Endothelial cell of umbilical vein (primary cell): Measurements from ENCODE around the gene ANKRD34A. TPM values are rescaled to one million over a fixed set of nuclear protein-coding genes. Genes with fewer than 3 reads are reported as not detected.

ENCODE experiments used
- BruUV-seq: library from RNA; stranded (reverse); fragments of 400-500 nt; replicated peaks from 2 replicates; lab custom pipeline; 2021; lab: Mats Ljungman, UMichigan
- CTCF ChIA-PET: fragments of 300-600, 350-600 bp; sonication (Branson Sonifier 250); formaldehyde crosslinking; loops from one replicate; lab custom pipeline; 2021; ENCODE audit warnings: antibody characterized with exemption, inconsistent platforms; lab: Charles Lee
- POLR2A ChIA-PET: fragments of 300-600, 350-600 bp; sonication (Branson Sonifier 250); formaldehyde crosslinking; loops from one replicate; lab custom pipeline; 2021; ENCODE audit warnings: antibody characterized with exemption, inconsistent platforms; lab: Charles Lee
- DNase-seq: peaks from one replicate; pipeline ENCODE4 v3.0.0-alpha.2; 2011; ENCODE audit warnings: low read depth, low spot score
- FAIRE-seq: peaks from 2 replicates; lab custom pipeline; 2011; peaks lifted over from hg19 to GRCh38; lab: Jason Lieb, UNC
- H2AFZ ChIP-seq: 2 replicates; pipeline ENCODE4 v1.6.0; 2012; ENCODE audit warnings: low read depth, low read length, control low read depth, inconsistent platforms
- H3K27ac ChIP-seq: 2 replicates; pipeline ENCODE4 v1.5.1; 2011; ENCODE audit warnings: low read depth, mild to moderate bottlenecking, control low read depth, low read length, moderate library complexity; ENCODE audit not compliant: insufficient read depth
- H3K27me3 ChIP-seq, 2 experiments: 2 replicates each; pipeline versions ENCODE4 v1.6.0 to v1.6.1; 2011; ENCODE audit warnings: low read length in 2 of 2, mixed read lengths in 1 of 2; ENCODE audit not compliant: control insufficient read depth in 2 of 2, insufficient read depth in 2 of 2
- H3K36me3 ChIP-seq, 2 experiments: 2 replicates in 1 of 2; 3 replicates in 1 of 2; pipeline ENCODE4 v1.5.1; 2011; ENCODE audit warnings: low read length in 2 of 2, mild to moderate bottlenecking in 1 of 2, moderate library complexity in 1 of 2; ENCODE audit not compliant: control insufficient read depth in 2 of 2, insufficient read depth in 2 of 2; ENCODE audit errors: extremely low read depth in 1 of 2
- H3K4me1 ChIP-seq: 3 replicates; pipeline ENCODE4 v1.5.1; 2011; ENCODE audit warnings: mild to moderate bottlenecking, low read length; ENCODE audit not compliant: control insufficient read depth, insufficient read depth; ENCODE audit errors: extremely low read depth
- H3K4me2 ChIP-seq: 2 replicates; pipeline ENCODE4 v1.6.1; 2011; ENCODE audit warnings: low read length, control low read depth, mixed read lengths; ENCODE audit not compliant: insufficient read depth
- H3K4me3 ChIP-seq, 3 experiments: fragments of 200-600 bp in 1 of 3; sonication (generic), shearing (Covaris generic) in 1 of 3; replicated peaks in 1 of 3; 2 replicates each; pipeline ENCODE4 v1.5.1; 2011 to 2016; ENCODE audit warnings: control low read depth in 3 of 3, low read length in 3 of 3, mild to moderate bottlenecking in 2 of 3, inconsistent platforms in 1 of 3, low read depth in 1 of 3, moderate library complexity in 1 of 3; ENCODE audit not compliant: insufficient read depth in 1 of 3
- H3K79me2 ChIP-seq: 2 replicates; pipeline ENCODE4 v1.6.0; 2012; ENCODE audit warnings: low read length, inconsistent platforms; ENCODE audit not compliant: control insufficient read depth, insufficient read depth
- H3K9ac ChIP-seq: replicated peaks from 2 replicates; pipeline ENCODE3; 2011; ENCODE audit warnings: low read length, control low read depth; ENCODE audit not compliant: insufficient read depth; ENCODE audit errors: extremely low read depth
- H3K9me1 ChIP-seq: replicated peaks from 3 replicates; pipeline ENCODE4 v1.6.0; 2011; ENCODE audit warnings: mild to moderate bottlenecking, low read length; ENCODE audit not compliant: control insufficient read depth, insufficient read depth; ENCODE audit errors: extremely low read depth
- H3K9me3 ChIP-seq: replicated peaks from 2 replicates; pipeline ENCODE4 v1.5.1; 2012; ENCODE audit warnings: low read length, inconsistent platforms; ENCODE audit not compliant: control insufficient read depth, insufficient read depth
- H4K20me1 ChIP-seq: replicated peaks from 2 replicates; pipeline ENCODE3; 2011; ENCODE audit warnings: mild to moderate bottlenecking, low read length; ENCODE audit not compliant: control insufficient read depth, insufficient read depth; ENCODE audit errors: extremely low read depth
- CTCF ChIP-seq, 2 donors: IDR thresholded peaks; 1 replicate in 1 of 2; 2 replicates in 1 of 2; pipeline ENCODE4 v1.5.1; 2011; ENCODE audit warnings: low read length in 2 of 2, mild to moderate bottlenecking in 2 of 2, moderate library complexity in 2 of 2, control low read depth in 1 of 2, inconsistent platforms in 1 of 2, low read depth in 1 of 2; ENCODE audit not compliant: insufficient read depth in 1 of 2; ENCODE audit errors: extremely low read depth in 1 of 2
- EZH2 ChIP-seq: IDR thresholded peaks from 2 replicates; pipeline ENCODE4 v1.6.1; 2012; ENCODE audit warnings: borderline replicate concordance, low read depth, mild to moderate bottlenecking, moderate library complexity, low read length, inconsistent platforms; ENCODE audit not compliant: severe bottlenecking
- FOS ChIP-seq: IDR thresholded peaks from 2 replicates; pipeline ENCODE4 v1.6.1; 2011; ENCODE audit warnings: mild to moderate bottlenecking, low read length, moderate library complexity, borderline replicate concordance; ENCODE audit not compliant: insufficient read depth
- GATA2 ChIP-seq: IDR thresholded peaks from 2 replicates; pipeline ENCODE4 v1.7.0; 2011; ENCODE audit warnings: low read depth, mild to moderate bottlenecking, moderate library complexity, mixed read lengths, low read length; ENCODE audit not compliant: insufficient read length, insufficient read depth
- JUN ChIP-seq: IDR thresholded peaks from 2 replicates; pipeline ENCODE4 v1.6.1; 2011; ENCODE audit warnings: borderline replicate concordance, low read depth; ENCODE audit not compliant: insufficient read length, insufficient read depth
- MYC ChIP-seq: IDR thresholded peaks from one replicate; pipeline ENCODE4 v1.6.1; 2011; ENCODE audit warnings: mild to moderate bottlenecking, low read depth, low read length
- POLR2A ChIP-seq: IDR thresholded peaks from 2 replicates; pipeline ENCODE4 v1.6.1; 2012; ENCODE audit warnings: low read depth, mild to moderate bottlenecking, control low read depth, low read length
- POLR2AphosphoS5 ChIP-seq: IDR thresholded peaks from 2 replicates; pipeline ENCODE4 v1.6.1; 2012; ENCODE audit warnings: low read depth, mild to moderate bottlenecking, control low read depth, low read length, moderate library complexity; ENCODE audit not compliant: insufficient read depth
- dilution Hi-C: fragments of 300-500 bp; cut with MboI; formaldehyde crosslinking; loops from one replicate; pipeline ENCODE4 v1.15.0; 2019; ENCODE audit warnings: low sequenced_read_pairs; ENCODE audit not compliant: extremely low pct_ligation_motif_present
- intact Hi-C: fragments of 100-400 bp; cut with micrococcal nuclease; formaldehyde crosslinking; loops from one replicate; pipeline ENCODE4 v1.10.0; 2022
- polyA plus RNA-seq, 4 experiments: library from polyadenylated mRNA; depleted of rRNA in 3 of 4; stranded (reverse) in 3 of 4; unstranded in 1 of 4; fragments of >200 nt; gene quantifications; 2 replicates each; pipeline versions ENCODE4 v1.2.1 to v1.2.3, GENCODE V29; 2011 to 2012; ENCODE audit warnings: missing spikeins in 1 of 4
- total RNA-seq: library from RNA; stranded (reverse); gene quantifications from 2 replicates; pipeline ENCODE4 v1.2.3, GENCODE V29; 2021
- TF ChIP-seq, protein P1 (sequence below): IDR thresholded peaks from 2 replicates; pipeline ENCODE4 v1.6.1; 2011; ENCODE audit not compliant: insufficient read depth, insufficient read length

Gene ANKRD34A
- total and polyA plus RNA-seq, 2 donors (not counting 3 experiments of a cell fraction or from before 2014, with no cell fraction given), result 0.24 to 0.43 TPM

- H3K4me1 ChIP-seq, result peaks cover 6% of the 10 kb centered on the region
- dilution Hi-C loops, result no loop called here
- H4K20me1 ChIP-seq, result no peaks in the 10 kb centered on the region
- DNase-seq, result no peak
- H3K4me3 ChIP-seq, result no peak overlapping the region
- CTCF ChIA-PET, result interaction anchor here (10.4 to 20.0 kb wide), 2 partner anchors 12 to 15 kb away, joined by 87 to 496 read pairs; no protein-coding TSS in a partner anchor
- no peaks in the 10 kb centered on the region for H3K9me1 ChIP-seq
- H3K79me2 ChIP-seq, result peaks cover 10% of the 10 kb centered on the region
- H3K9me3 ChIP-seq, result no peaks in the 10 kb centered on the region
- POLR2A ChIA-PET, result no interaction called here
- TF ChIP-seq EZH2, result no peak
- TF ChIP-seq CTCF (IDR thresholded peaks at IDR 0.05; ENCODE audit: extremely low read depth in 1 of 2, insufficient read depth in 1 of 2, low read depth in 1 of 2, low read length in 2 of 2), result no peak
- TF ChIP-seq GATA2, result no peak
- TF ChIP-seq JUN, result no peak
- TF ChIP-seq, protein P1, sequence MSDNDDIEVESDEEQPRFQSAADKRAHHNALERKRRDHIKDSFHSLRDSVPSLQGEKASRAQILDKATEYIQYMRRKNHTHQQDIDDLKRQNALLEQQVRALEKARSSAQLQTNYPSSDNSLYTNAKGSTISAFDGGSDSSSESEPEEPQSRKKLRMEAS, result no peak
- TF ChIP-seq FOS, result no peak
- no peak for TF ChIP-seq MYC
- TF ChIP-seq POLR2AphosphoS5, result no peak
- no peak for TF ChIP-seq POLR2A
- intact Hi-C loops, result no loop called here
- BruUV-seq, result no TSS peak
- no peaks in the 10 kb centered on the region for H3K27me3 ChIP-seq
- H3K4me2 ChIP-seq, result no peak overlapping the region
- H2AFZ ChIP-seq, result no peak overlapping the region
- H3K9ac ChIP-seq, result no peak overlapping the region
- FAIRE-seq, result no peak
- H3K36me3 ChIP-seq, result peaks cover 2 to 16% of the 10 kb centered on the region in 2 experiments
- H3K27ac ChIP-seq, result no peak overlapping the region
Observed at GRCh38 chr1:145991735-145992412, 27.5 kb upstream of the ANKRD34A start.
